KBM-7 (cell line): ENCODE data around the gene PDE1C.
A peak's percentile ranks its signal among the peaks of the same experiment; 100 is the strongest.

Experiments used
- DNase-seq: peaks from one replicate; pipeline ENCODE4 v3.0.0-alpha.2; 2015
- in situ Hi-C: fragments of 300-500 bp; cut with MboI; formaldehyde crosslinking; loops from 2 replicates; pipeline ENCODE4 v1.14.3; 2020; ENCODE audit warnings: low sequenced_read_pairs, low pct_unique_long_range_greater_than_20kb, mixed read lengths

The PDE1C gene

GRCh38 chr7:32048970-32049491 lies 21.2 kb downstream of the PDE1C start:
- no peak for DNase-seq
- in situ Hi-C loops = no loop called here

- DNase-seq = no peak
- in situ Hi-C loops = no loop called here
These were observed 22.4 kb downstream of the PDE1C start for GRCh38 chr7:32047801-32048200.

- peak; percentile 25 for DNase-seq
- in situ Hi-C loops = no loop called here
These were observed 23.1 kb downstream of the PDE1C start for GRCh38 chr7:32047075-32047474.

GRCh38 chr7:32045228-32045627 lies 25.0 kb downstream of the PDE1C start:
- in situ Hi-C loops = no loop called here
- DNase-seq = no peak

GRCh38 chr7:32044739-32045138 lies 25.5 kb downstream of the PDE1C start:
- in situ Hi-C loops = no loop called here
- no peak for DNase-seq

GRCh38 chr7:32043688-32044087 lies 26.5 kb downstream of the PDE1C start:
- in situ Hi-C loops = no loop called here
- no peak for DNase-seq

GRCh38 chr7:32042900-32043299 lies 27.3 kb downstream of the PDE1C start:
- in situ Hi-C loops = no loop called here
- peak; percentile 5 for DNase-seq

- in situ Hi-C loops = no loop called here
- peak; percentile 13 for DNase-seq
These were observed 31.0 kb downstream of the PDE1C start for GRCh38 chr7:32039000-32039756.

- DNase-seq = no peak
- in situ Hi-C loops = no loop called here
These were observed 32.5 kb downstream of the PDE1C start for GRCh38 chr7:32037650-32038198.

GRCh38 chr7:32036557-32036956 lies 33.6 kb downstream of the PDE1C start:
- DNase-seq = peak; percentile 7
- in situ Hi-C loops = no loop called here

GRCh38 chr7:32034052-32034451 lies 36.2 kb downstream of the PDE1C start:
- in situ Hi-C loops = no loop called here
- DNase-seq = no peak

- DNase-seq = no peak
- in situ Hi-C loops = no loop called here
These were observed 37.2 kb downstream of the PDE1C start for GRCh38 chr7:32033006-32033405.

- DNase-seq = no peak
- in situ Hi-C loops = no loop called here
These were observed 38.0 kb downstream of the PDE1C start for GRCh38 chr7:32032211-32032610.

GRCh38 chr7:32030904-32031692 lies 39.1 kb downstream of the PDE1C start:
- peak; percentile 8 for DNase-seq
- in situ Hi-C loops = no loop called here

GRCh38 chr7:32026083-32026425 lies 44.2 kb downstream of the PDE1C start:
- DNase-seq = no peak
- in situ Hi-C loops = no loop called here

GRCh38 chr7:32025381-32026082 lies 44.7 kb downstream of the PDE1C start:
- no peak for DNase-seq

GRCh38 chr7:32023376-32023775 lies 46.8 kb downstream of the PDE1C start:
- in situ Hi-C loops = no loop called here

More at GRCh38 chr7:32025381-32026082, 44.7 kb downstream of the PDE1C start:
- in situ Hi-C loops = no loop called here

GRCh38 chr7:32022966-32023365 lies 47.2 kb downstream of the PDE1C start:
- no peak for DNase-seq
- in situ Hi-C loops = no loop called here

More at GRCh38 chr7:32023376-32023775, 46.8 kb downstream of the PDE1C start:
- DNase-seq = no peak

GRCh38 chr7:32020551-32021159 lies 49.6 kb downstream of the PDE1C start:
- in situ Hi-C loops = no loop called here
- DNase-seq = no peak
